LNCAP (cell line): ENCODE measurements around the gene GFPT2.

Experiments
- CTCF ChIP-seq: fragments of 450-650 bp; IDR thresholded peaks from 2 replicates; pipeline ENCODE4 v1.5.1; 2017; ENCODE audit warnings: mild to moderate bottlenecking

The GFPT2 gene

GRCh38 chr5:180304016-180304292 lies 49.2 kb downstream of the GFPT2 start:
- no peak for TF ChIP-seq CTCF

DNA sequence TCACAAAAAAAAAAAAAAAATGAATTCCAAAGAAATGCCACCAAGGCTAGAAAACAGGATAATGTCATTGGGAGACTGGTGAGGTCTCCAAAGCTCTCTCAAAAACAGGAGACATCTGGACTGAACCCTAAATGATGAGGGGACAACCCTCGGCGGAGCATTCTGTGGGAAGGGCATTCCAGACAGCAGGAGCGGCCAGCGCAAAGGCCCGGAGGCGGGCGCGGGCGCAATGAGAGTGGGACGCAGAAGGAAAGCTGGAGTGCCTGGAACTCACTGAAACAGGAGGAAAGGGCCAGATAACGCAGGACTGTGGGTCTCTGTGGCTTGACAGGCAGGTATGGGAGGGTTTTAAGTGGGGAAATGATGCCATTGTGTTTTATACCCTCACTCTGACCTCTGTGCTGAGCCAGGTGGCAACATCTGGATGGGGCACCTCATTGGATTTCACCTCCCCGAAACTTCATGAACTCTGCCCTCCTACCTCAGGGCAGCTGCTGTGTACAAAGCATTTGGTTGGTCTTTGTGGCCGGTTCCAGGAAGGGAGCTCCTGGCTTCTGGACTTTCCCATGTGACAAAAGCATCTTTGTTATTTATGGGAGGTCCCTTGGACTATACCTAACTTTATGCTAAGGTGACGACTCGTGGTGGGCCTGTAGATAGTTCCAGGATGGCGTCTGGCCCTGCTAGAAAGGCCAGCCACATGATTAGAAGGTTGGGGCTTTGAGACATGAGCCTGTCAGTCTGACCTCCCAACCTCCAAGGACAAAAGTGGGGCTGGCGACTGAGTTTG lies 49.7 kb downstream of the GFPT2 start:
- no peak for TF ChIP-seq CTCF

DNA sequence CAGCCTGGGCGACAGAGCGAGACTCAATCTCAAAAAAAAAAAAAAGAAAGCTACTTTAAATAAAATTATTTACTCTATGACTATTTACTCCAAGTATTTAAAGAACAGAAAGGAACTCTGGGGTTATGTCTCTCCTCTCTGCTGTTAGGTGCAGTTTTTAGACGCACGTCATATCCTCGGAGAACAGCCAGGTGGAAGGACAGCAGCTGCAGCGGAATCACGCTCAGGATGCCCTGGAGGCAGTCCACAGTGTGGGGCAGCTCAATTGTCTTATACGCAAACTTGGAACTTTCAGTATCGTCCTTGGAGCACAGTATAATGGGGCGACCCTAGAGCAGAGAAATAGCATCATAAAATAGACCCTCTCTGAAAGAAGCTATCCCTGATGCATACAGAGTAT lies 50.9 kb downstream of the GFPT2 start:
- no peak for TF ChIP-seq CTCF

DNA sequence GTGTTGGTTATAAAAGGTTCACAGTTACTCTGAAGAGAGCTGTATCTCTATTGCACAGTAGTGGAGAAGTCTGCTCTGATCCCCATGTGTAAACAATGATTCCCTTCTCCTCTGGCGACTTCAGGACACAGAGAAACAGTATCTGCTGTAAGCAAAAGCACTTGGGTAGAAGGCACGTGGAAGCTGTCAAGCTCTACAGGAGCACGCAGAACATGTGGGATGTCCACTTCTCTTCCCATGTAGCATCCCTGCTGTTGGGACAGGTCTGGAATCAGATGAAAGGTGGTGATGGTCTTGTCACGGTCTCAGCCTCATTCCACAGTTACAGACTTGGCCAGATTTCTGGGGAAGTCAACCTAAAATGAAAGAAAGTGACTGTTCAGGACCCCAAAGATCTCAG lies 51.9 kb downstream of the GFPT2 start:
- no peak for TF ChIP-seq CTCF

- no peak for TF ChIP-seq CTCF
Measured at GRCh38 chr5:180299526-180299925, 53.6 kb downstream of the GFPT2 start.

- TF ChIP-seq CTCF = no peak
Measured at GRCh38 chr5:180297587-180298282, 55.4 kb downstream of the GFPT2 start.

DNA sequence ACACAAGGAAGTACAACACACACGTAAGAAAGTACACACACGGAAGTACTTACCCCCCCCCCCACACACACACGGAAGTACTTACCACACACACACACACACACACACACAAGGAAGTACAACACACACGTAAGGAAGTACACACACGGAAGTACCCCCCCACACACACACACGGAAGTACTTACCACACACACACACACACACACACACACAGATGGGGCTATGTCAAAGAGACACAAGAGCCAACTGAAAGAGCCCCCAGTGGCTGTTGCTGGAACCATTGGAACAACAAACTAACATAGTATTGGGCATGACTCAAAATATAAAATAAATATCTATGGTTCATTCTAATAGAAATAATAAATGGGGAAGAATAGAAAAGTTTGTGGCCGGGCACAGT lies 56.4 kb downstream of the GFPT2 start:
- TF ChIP-seq CTCF = no peak
